Measurements from ENCODE around the gene NCAM2. TPM values are rescaled to one million over a fixed set of nuclear protein-coding genes. Genes with fewer than 3 reads are reported as not detected.

Gene NCAM2
- total RNA-seq, 1 experiment from 2014 or later: not detected

DNA sequence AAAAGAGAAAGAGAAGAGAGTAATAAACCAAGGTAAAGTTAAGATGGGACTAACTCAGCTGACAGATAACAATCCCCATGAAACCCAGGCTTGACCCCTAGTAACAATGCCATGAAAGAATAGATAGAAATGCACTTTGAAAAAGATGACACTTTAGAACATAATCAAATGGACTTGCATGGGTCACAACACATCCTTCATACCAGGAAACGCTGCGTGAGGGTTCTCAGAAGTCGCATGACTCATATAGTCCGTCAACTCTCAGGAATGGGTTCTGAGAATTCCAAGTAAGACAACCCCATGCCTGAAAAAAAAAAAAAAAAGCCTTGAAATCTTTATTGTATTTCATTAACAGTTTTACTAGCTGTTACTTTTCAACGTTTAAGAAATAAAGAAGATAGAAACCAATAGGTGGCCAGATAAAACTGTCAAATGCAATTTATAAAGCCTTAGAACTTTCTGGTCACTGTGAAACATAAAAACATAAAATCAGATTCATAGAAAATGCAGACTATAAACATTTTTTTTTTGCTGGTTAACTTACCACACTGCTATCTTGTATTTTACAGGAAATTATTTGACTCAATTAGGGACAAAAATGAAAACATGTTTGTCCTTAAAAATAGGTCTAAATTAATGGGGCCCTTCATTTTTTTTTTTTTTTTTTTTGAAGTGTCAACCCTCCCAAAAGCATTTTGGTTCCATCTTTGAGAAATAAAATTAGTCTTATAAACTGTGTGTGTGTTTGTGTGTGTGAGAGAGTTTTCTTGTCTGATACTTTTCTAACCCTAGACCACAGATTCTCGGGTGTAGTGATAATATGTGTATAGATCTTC, 202.1 kb downstream of the NCAM2 start:
- Histone ChIP-seq H3K9ac (ENCODE audit: low read length) (no peak overlapping the region), H3K27ac (ENCODE audit: low read depth, low read length) (no peak overlapping the region), H3K79me2 (ENCODE audit: insufficient read depth, low read length) (no peaks in the 10 kb centered on the region), H3K9me2 (ENCODE audit: insufficient read depth) (no peaks in the 10 kb centered on the region), H2AFZ (ENCODE audit: low read depth, low read length, poor library complexity, severe bottlenecking) (no peak overlapping the region), H3K4me1 (ENCODE audit: control insufficient read depth in 1 of 2, insufficient read depth in 2 of 2, low read length in 2 of 2) (no peaks in the 10 kb centered on the region), H3K4me3 (replicated peaks in 1 of 2; ENCODE audit: low read depth in 1 of 2, low read length in 2 of 2) (no peak overlapping the region), H3K27me3 (ENCODE audit: insufficient read depth, low read length) (no peaks in the 10 kb centered on the region), H4K20me1 (ENCODE audit: insufficient read depth) (no peaks in the 10 kb centered on the region), H3K9me3 (ENCODE audit: control insufficient read depth in 1 of 2, insufficient read depth in 1 of 2, low read depth in 1 of 2, low read length in 2 of 2) (peaks cover 10 to 26% of the 10 kb centered on the region in 2 experiments; a peak in 3 of 4 replicates), H3K4me2 (ENCODE audit: low read length) (no peak overlapping the region), H3K36me3 (ENCODE audit: control insufficient read depth in 1 of 2, insufficient read depth in 2 of 2, low read length in 2 of 2) (no peaks in the 10 kb centered on the region)
- intact Hi-C loops (cut with micrococcal nuclease): no loop called here
- ATAC-seq: no peak
- BruUV-seq (replicated peaks): no TSS peak
- ChIA-PET POLR2A (no interaction called here), CTCF (no interaction called here), RAD21 (ENCODE audit: low non-redundant PET in 1 of 2, low total read pairs in 2 of 2, uncharacterized antibody in 2 of 2, unreplicated experiment in 2 of 2) (no interaction called here)
- no peak for TF ChIP-seq SRF (IDR thresholded peaks at IDR 0.05; ENCODE audit: low read depth)
- TF ChIP-seq, protein P1, sequence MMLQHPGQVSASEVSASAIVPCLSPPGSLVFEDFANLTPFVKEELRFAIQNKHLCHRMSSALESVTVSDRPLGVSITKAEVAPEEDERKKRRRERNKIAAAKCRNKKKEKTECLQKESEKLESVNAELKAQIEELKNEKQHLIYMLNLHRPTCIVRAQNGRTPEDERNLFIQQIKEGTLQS (IDR thresholded peaks at IDR 0.05): no peak
- TF ChIP-seq CBX3 (IDR thresholded peaks at IDR 0.05; ENCODE audit: low read depth): no peak
- TF ChIP-seq YY1 (IDR thresholded peaks at IDR 0.05; ENCODE audit: extremely low read depth, insufficient replicate concordance, low read depth, low read length): no peak
- TF ChIP-seq ELF1 (IDR thresholded peaks at IDR 0.05; ENCODE audit: borderline replicate concordance, low read depth): no peak
- TF ChIP-seq CEBPB (IDR thresholded peaks at IDR 0.05; ENCODE audit: low read depth): no peak
- no peak for DNase-seq (ENCODE audit: low read depth, low spot score)

GRCh38 chr21:21200939-21201615, 202.9 kb downstream of the NCAM2 start:
- Histone ChIP-seq H3K9ac (ENCODE audit: low read length) (no peak overlapping the region), H3K4me2 (ENCODE audit: low read length) (no peak overlapping the region), H3K27ac (ENCODE audit: low read depth, low read length) (no peak overlapping the region), H3K9me2 (ENCODE audit: insufficient read depth) (no peaks in the 10 kb centered on the region), H2AFZ (ENCODE audit: low read depth, low read length, poor library complexity, severe bottlenecking) (no peak overlapping the region), H3K9me3 (ENCODE audit: control insufficient read depth in 1 of 2, insufficient read depth in 1 of 2, low read depth in 1 of 2, low read length in 2 of 2) (peaks cover 6 to 23% of the 10 kb centered on the region in 2 experiments; a peak in 3 of 4 replicates), H3K4me1 (ENCODE audit: control insufficient read depth in 1 of 2, insufficient read depth in 2 of 2, low read length in 2 of 2) (no peaks in the 10 kb centered on the region), H4K20me1 (ENCODE audit: insufficient read depth) (no peaks in the 10 kb centered on the region), H3K4me3 (replicated peaks in 1 of 2; ENCODE audit: low read depth in 1 of 2, low read length in 2 of 2) (no peak overlapping the region), H3K79me2 (ENCODE audit: insufficient read depth, low read length) (no peaks in the 10 kb centered on the region), H3K27me3 (ENCODE audit: insufficient read depth, low read length) (no peaks in the 10 kb centered on the region), H3K36me3 (ENCODE audit: control insufficient read depth in 1 of 2, insufficient read depth in 2 of 2, low read length in 2 of 2) (no peaks in the 10 kb centered on the region)
- ChIA-PET CTCF (no interaction called here), RAD21 (ENCODE audit: low non-redundant PET in 1 of 2, low total read pairs in 2 of 2, uncharacterized antibody in 2 of 2, unreplicated experiment in 2 of 2) (no interaction called here), POLR2A (no interaction called here)
- ATAC-seq: no peak
- intact Hi-C loops (cut with micrococcal nuclease): no loop called here
- DNase-seq (ENCODE audit: low read depth, low spot score): no peak
- BruUV-seq (replicated peaks): no TSS peak
- TF ChIP-seq ZFX (IDR thresholded peaks at IDR 0.05) (no peak), POLR2AphosphoS5 (IDR thresholded peaks at IDR 0.05; ENCODE audit: low read depth, low read length) (no peak), SRF (IDR thresholded peaks at IDR 0.05; ENCODE audit: low read depth) (no peak), YY1 (IDR thresholded peaks at IDR 0.05; ENCODE audit: extremely low read depth, insufficient replicate concordance, low read depth, low read length) (no peak), RAD21 (IDR thresholded peaks at IDR 0.05; ENCODE audit: low read depth) (no peak), CBX3 (IDR thresholded peaks at IDR 0.05; ENCODE audit: low read depth) (no peak), CTCF (IDR thresholded peaks at IDR 0.05 in 2 of 3, conservative IDR thresholded peaks at IDR 0.05 in 1 of 3; ENCODE audit: borderline replicate concordance in 1 of 3, insufficient read depth in 1 of 3, low read depth in 2 of 3, low read length in 2 of 3) (no peak)
- TF ChIP-seq, protein P2, sequence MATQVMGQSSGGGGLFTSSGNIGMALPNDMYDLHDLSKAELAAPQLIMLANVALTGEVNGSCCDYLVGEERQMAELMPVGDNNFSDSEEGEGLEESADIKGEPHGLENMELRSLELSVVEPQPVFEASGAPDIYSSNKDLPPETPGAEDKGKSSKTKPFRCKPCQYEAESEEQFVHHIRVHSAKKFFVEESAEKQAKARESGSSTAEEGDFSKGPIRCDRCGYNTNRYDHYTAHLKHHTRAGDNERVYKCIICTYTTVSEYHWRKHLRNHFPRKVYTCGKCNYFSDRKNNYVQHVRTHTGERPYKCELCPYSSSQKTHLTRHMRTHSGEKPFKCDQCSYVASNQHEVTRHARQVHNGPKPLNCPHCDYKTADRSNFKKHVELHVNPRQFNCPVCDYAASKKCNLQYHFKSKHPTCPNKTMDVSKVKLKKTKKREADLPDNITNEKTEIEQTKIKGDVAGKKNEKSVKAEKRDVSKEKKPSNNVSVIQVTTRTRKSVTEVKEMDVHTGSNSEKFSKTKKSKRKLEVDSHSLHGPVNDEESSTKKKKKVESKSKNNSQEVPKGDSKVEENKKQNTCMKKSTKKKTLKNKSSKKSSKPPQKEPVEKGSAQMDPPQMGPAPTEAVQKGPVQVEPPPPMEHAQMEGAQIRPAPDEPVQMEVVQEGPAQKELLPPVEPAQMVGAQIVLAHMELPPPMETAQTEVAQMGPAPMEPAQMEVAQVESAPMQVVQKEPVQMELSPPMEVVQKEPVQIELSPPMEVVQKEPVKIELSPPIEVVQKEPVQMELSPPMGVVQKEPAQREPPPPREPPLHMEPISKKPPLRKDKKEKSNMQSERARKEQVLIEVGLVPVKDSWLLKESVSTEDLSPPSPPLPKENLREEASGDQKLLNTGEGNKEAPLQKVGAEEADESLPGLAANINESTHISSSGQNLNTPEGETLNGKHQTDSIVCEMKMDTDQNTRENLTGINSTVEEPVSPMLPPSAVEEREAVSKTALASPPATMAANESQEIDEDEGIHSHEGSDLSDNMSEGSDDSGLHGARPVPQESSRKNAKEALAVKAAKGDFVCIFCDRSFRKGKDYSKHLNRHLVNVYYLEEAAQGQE (IDR thresholded peaks at IDR 0.05; ENCODE audit: low read depth): no peak
- TF ChIP-seq, protein P1 (IDR thresholded peaks at IDR 0.05): no peak

Measured in HCT116 (cell line).